Measurements from ENCODE around the gene MYO7B. TPM values are rescaled to one million over a fixed set of nuclear protein-coding genes. Genes with fewer than 3 reads are reported as not detected.

Gene MYO7B
- total RNA-seq, 2 donors from 2014 or later: 0.16 to 0.19 TPM

- Mint-ChIP-seq H3K27ac (no peak overlapping the region), H3K27me3 (no peaks in the 10 kb centered on the region), H3K4me3 (no peak overlapping the region), H3K9me3 (no peaks in the 10 kb centered on the region), H3K4me1 (no peaks in the 10 kb centered on the region), H3K36me3 (ENCODE audit: low read depth) (no peaks in the 10 kb centered on the region)
- ATAC-seq (replicated peaks): no peak
These were observed 93.5 kb downstream of the MYO7B start for GRCh38 chr2:127628767-127629614.

- ATAC-seq (replicated peaks): no peak
- Mint-ChIP-seq H3K27me3 (no peaks in the 10 kb centered on the region), H3K4me1 (no peaks in the 10 kb centered on the region), H3K36me3 (ENCODE audit: low read depth) (no peaks in the 10 kb centered on the region), H3K4me3 (no peak overlapping the region), H3K27ac (no peak overlapping the region), H3K9me3 (no peaks in the 10 kb centered on the region)
These were observed 94.2 kb downstream of the MYO7B start for GRCh38 chr2:127629637-127630036.

GRCh38 chr2:127630096-127630863 lies 94.8 kb downstream of the MYO7B start:
- Mint-ChIP-seq H3K27me3 (no peaks in the 10 kb centered on the region), H3K36me3 (ENCODE audit: low read depth) (no peaks in the 10 kb centered on the region), H3K9me3 (no peaks in the 10 kb centered on the region), H3K4me3 (no peak overlapping the region), H3K27ac (no peak overlapping the region), H3K4me1 (no peaks in the 10 kb centered on the region)
- no peak for ATAC-seq (replicated peaks)

- H3K27ac Mint-ChIP-seq: no peak overlapping the region
- H3K36me3 Mint-ChIP-seq (ENCODE audit: low read depth): no peaks in the 10 kb centered on the region
- ATAC-seq (replicated peaks): no peak
- no peaks in the 10 kb centered on the region for H3K9me3 Mint-ChIP-seq
- H3K4me3 Mint-ChIP-seq: no peak overlapping the region
- H3K27me3 Mint-ChIP-seq: no peaks in the 10 kb centered on the region
- H3K4me1 Mint-ChIP-seq: no peaks in the 10 kb centered on the region
These were observed 95.5 kb downstream of the MYO7B start for GRCh38 chr2:127630864-127631540.

GRCh38 chr2:127631541-127631996 lies 96.1 kb downstream of the MYO7B start:
- H3K4me1 Mint-ChIP-seq: no peaks in the 10 kb centered on the region
- no peak overlapping the region for H3K4me3 Mint-ChIP-seq
- no peaks in the 10 kb centered on the region for H3K9me3 Mint-ChIP-seq
- ATAC-seq (replicated peaks): no peak
- no peaks in the 10 kb centered on the region for H3K36me3 Mint-ChIP-seq (ENCODE audit: low read depth)
- no peaks in the 10 kb centered on the region for H3K27me3 Mint-ChIP-seq
- H3K27ac Mint-ChIP-seq: no peak overlapping the region

- no peak overlapping the region for H3K27ac Mint-ChIP-seq
- H3K9me3 Mint-ChIP-seq: no peaks in the 10 kb centered on the region
- no peak overlapping the region for H3K4me3 Mint-ChIP-seq
- no peaks in the 10 kb centered on the region for H3K27me3 Mint-ChIP-seq
- ATAC-seq (replicated peaks): no peak
- H3K36me3 Mint-ChIP-seq (ENCODE audit: low read depth): no peaks in the 10 kb centered on the region
- no peaks in the 10 kb centered on the region for H3K4me1 Mint-ChIP-seq
These were observed 96.6 kb downstream of the MYO7B start for GRCh38 chr2:127631997-127632581.

GRCh38 chr2:127632592-127633489 lies 97.4 kb downstream of the MYO7B start:
- H3K4me3 Mint-ChIP-seq: no peak overlapping the region
- ATAC-seq (replicated peaks): no peak
- no peaks in the 10 kb centered on the region for H3K36me3 Mint-ChIP-seq (ENCODE audit: low read depth)
- H3K27me3 Mint-ChIP-seq: no peaks in the 10 kb centered on the region
- H3K27ac Mint-ChIP-seq: no peak overlapping the region
- no peaks in the 10 kb centered on the region for H3K9me3 Mint-ChIP-seq
- H3K4me1 Mint-ChIP-seq: peaks cover 1% of the 10 kb centered on the region

GRCh38 chr2:127633556-127634065 lies 98.1 kb downstream of the MYO7B start:
- no peaks in the 10 kb centered on the region for H3K27me3 Mint-ChIP-seq
- no peak overlapping the region for H3K4me3 Mint-ChIP-seq
- H3K36me3 Mint-ChIP-seq (ENCODE audit: low read depth): no peaks in the 10 kb centered on the region
- H3K27ac Mint-ChIP-seq: no peak overlapping the region
- ATAC-seq (replicated peaks): no peak
- H3K9me3 Mint-ChIP-seq: no peaks in the 10 kb centered on the region
- H3K4me1 Mint-ChIP-seq: peaks cover 4% of the 10 kb centered on the region

- no peaks in the 10 kb centered on the region for H3K36me3 Mint-ChIP-seq (ENCODE audit: low read depth)
- H3K27ac Mint-ChIP-seq: no peak overlapping the region
- H3K27me3 Mint-ChIP-seq: no peaks in the 10 kb centered on the region
- H3K9me3 Mint-ChIP-seq: no peaks in the 10 kb centered on the region
- H3K4me3 Mint-ChIP-seq: no peak overlapping the region
- no peak for ATAC-seq (replicated peaks)
- peaks cover 4% of the 10 kb centered on the region for H3K4me1 Mint-ChIP-seq
These were observed 98.7 kb downstream of the MYO7B start for GRCh38 chr2:127634066-127634617.

GRCh38 chr2:127634626-127635379 lies 99.3 kb downstream of the MYO7B start:
- Mint-ChIP-seq H3K27ac (no peak overlapping the region), H3K9me3 (no peaks in the 10 kb centered on the region), H3K4me3 (no peak overlapping the region), H3K4me1 (peaks cover 4% of the 10 kb centered on the region), H3K36me3 (ENCODE audit: low read depth) (no peaks in the 10 kb centered on the region), H3K27me3 (no peaks in the 10 kb centered on the region)
- ATAC-seq (replicated peaks): no peak

GRCh38 chr2:127635380-127636237 lies 100.1 kb downstream of the MYO7B start:
- H3K36me3 Mint-ChIP-seq (ENCODE audit: low read depth): no peaks in the 10 kb centered on the region
- H3K4me3 Mint-ChIP-seq: no peak overlapping the region
- no peak overlapping the region for H3K27ac Mint-ChIP-seq
- H3K27me3 Mint-ChIP-seq: no peaks in the 10 kb centered on the region
- no peaks in the 10 kb centered on the region for H3K9me3 Mint-ChIP-seq
- H3K4me1 Mint-ChIP-seq: peaks cover 4% of the 10 kb centered on the region
- no peak for ATAC-seq (replicated peaks)

Measured in activated T-helper 17 cell treated with anti-CD3 and anti-CD28 coated beads, Interleukin-2, amount 50 U/mL, for 72 hours (primary cell).